Neural cell (in vitro differentiated cells): Measurements from ENCODE around the gene INPP5A. TPM values are rescaled to one million over a fixed set of nuclear protein-coding genes. Genes with fewer than 3 reads are reported as not detected.

Experiments
- H2AFZ ChIP-seq: fragments of 200-600, 300-800 bp; sonication (generic), shearing (Covaris generic); 2 replicates; pipeline ENCODE4 v1.6.0; 2014; ENCODE audit warnings: low read depth, mild to moderate bottlenecking, antibody characterized with exemption, low read length, moderate library complexity
- H3F3A ChIP-seq: fragments of 200-600 bp; shearing (Covaris generic); 2 replicates; pipeline ENCODE4 v1.6.1; 2016; ENCODE audit warnings: mild to moderate bottlenecking, moderate library complexity, mixed read lengths, antibody characterized with exemption, low read length; ENCODE audit not compliant: insufficient read depth, poor library complexity, severe bottlenecking
- H3K27ac ChIP-seq: fragments of 200-600, 300-800 bp; sonication (generic), shearing (Covaris generic); 2 replicates; pipeline ENCODE4 v1.5.1; 2014; ENCODE audit warnings: mild to moderate bottlenecking, low read length, moderate library complexity
- H3K27me3 ChIP-seq: fragments of 300-800, 200-600 bp; sonication (generic), shearing (Covaris generic); 2 replicates; pipeline ENCODE4 v1.6.0; 2014; ENCODE audit warnings: mild to moderate bottlenecking, low read depth, low read length, moderate library complexity; ENCODE audit not compliant: insufficient read depth
- H3K36me3 ChIP-seq: fragments of 300-800, 200-600 bp; sonication (generic), shearing (Covaris generic); 2 replicates; pipeline ENCODE4 v1.5.1; 2014; ENCODE audit warnings: mild to moderate bottlenecking, antibody characterized with exemption, low read length, moderate library complexity; ENCODE audit not compliant: insufficient read depth
- H3K4me2 ChIP-seq: fragments of 300-800, 200-600 bp; sonication (generic), shearing (Covaris generic); 2 replicates; pipeline ENCODE4 v1.6.0; 2014; ENCODE audit warnings: mild to moderate bottlenecking, low read length
- H3K4me3 ChIP-seq: fragments of 300-800, 200-600 bp; sonication (generic), shearing (Covaris generic); 2 replicates; pipeline ENCODE4 v1.5.1; 2014; ENCODE audit warnings: mild to moderate bottlenecking, low read length, moderate library complexity
- H3K79me2 ChIP-seq: fragments of 200-600 bp; shearing (Covaris generic); replicated peaks from 2 replicates; pipeline ENCODE4 v1.6.0; 2014; ENCODE audit warnings: mild to moderate bottlenecking, low read length, moderate library complexity; ENCODE audit not compliant: insufficient read depth
- H3K9ac ChIP-seq: fragments of 300-800, 200-600 bp; sonication (generic), shearing (Covaris generic); 2 replicates; pipeline ENCODE4 v1.6.1; 2016; ENCODE audit warnings: mild to moderate bottlenecking, low read length, mixed read lengths
- H3K9me2 ChIP-seq: fragments of 200-600 bp; shearing (Covaris generic); 2 replicates; pipeline ENCODE4 v1.6.1; 2016; ENCODE audit warnings: mild to moderate bottlenecking, low read length, mixed read lengths; ENCODE audit not compliant: insufficient read depth
- H3K9me3 ChIP-seq: fragments of 200-600, 300-800 bp; sonication (generic), shearing (Covaris generic); 2 replicates; pipeline ENCODE4 v1.6.1; 2016; ENCODE audit warnings: mild to moderate bottlenecking, mixed run types, low read length, moderate library complexity, mixed read lengths
- H4K20me1 ChIP-seq: fragments of 200-600 bp; shearing (Covaris generic); 2 replicates; pipeline ENCODE4 v1.6.1; 2016; ENCODE audit warnings: mild to moderate bottlenecking, mixed run types; ENCODE audit not compliant: insufficient read depth
- EP300 ChIP-seq: fragments of 450-650 bp; conservative IDR thresholded peaks from 2 replicates; pipeline ENCODE4 v1.6.1; 2014; ENCODE audit warnings: antibody characterized with exemption, mild to moderate bottlenecking, moderate library complexity; ENCODE audit not compliant: poor library complexity, severe bottlenecking
- EZH2 ChIP-seq: fragments of 200-600, 300-800 bp; shearing (Covaris generic), sonication (generic); IDR thresholded peaks from 2 replicates; pipeline ENCODE4 v1.6.1; 2014; ENCODE audit warnings: antibody characterized with exemption, low read length, borderline replicate concordance, mild to moderate bottlenecking; ENCODE audit not compliant: insufficient read depth, poor library complexity, severe bottlenecking
- MXI1 ChIP-seq: fragments of 450-650 bp; conservative IDR thresholded peaks from 2 replicates; pipeline ENCODE4 v1.6.1; 2014; ENCODE audit warnings: antibody characterized with exemption, mild to moderate bottlenecking; ENCODE audit not compliant: poor library complexity, severe bottlenecking
- POLR2AphosphoS5 ChIP-seq: IDR thresholded peaks from 2 replicates; pipeline ENCODE4 v1.6.1; 2012
- RAD21 ChIP-seq: fragments of 450-650 bp; conservative IDR thresholded peaks from 2 replicates; pipeline ENCODE4 v1.6.1; 2014; ENCODE audit warnings: antibody characterized with exemption, mild to moderate bottlenecking, moderate library complexity
- SMC3 ChIP-seq: fragments of 450-650 bp; conservative IDR thresholded peaks from 2 replicates; pipeline ENCODE4 v1.6.1; 2014; ENCODE audit warnings: antibody characterized with exemption, mild to moderate bottlenecking, moderate library complexity; ENCODE audit not compliant: poor library complexity
- TAF1 ChIP-seq: IDR thresholded peaks from 2 replicates; pipeline ENCODE4 v1.6.1; 2012; ENCODE audit warnings: low read depth
- polyA plus RNA-seq: library from polyadenylated mRNA; depleted of rRNA; stranded (reverse); fragments of >200 nt; gene quantifications from 2 replicates; pipeline ENCODE4 v1.2.3, GENCODE V29; 2014
- TF ChIP-seq, protein P1 (sequence below): IDR thresholded peaks from 2 replicates; pipeline ENCODE4 v1.6.1; 2012; ENCODE audit warnings: borderline replicate concordance
- TF ChIP-seq, protein P2 (sequence below): fragments of 450-650 bp; IDR thresholded peaks from 2 replicates; pipeline ENCODE4 v1.5.1; 2014; ENCODE audit warnings: antibody characterized with exemption, mild to moderate bottlenecking, moderate library complexity; ENCODE audit not compliant: poor library complexity, severe bottlenecking

The INPP5A gene
- polyA plus RNA-seq, 1 donor from 2014 or later: 48.8 TPM

DNA sequence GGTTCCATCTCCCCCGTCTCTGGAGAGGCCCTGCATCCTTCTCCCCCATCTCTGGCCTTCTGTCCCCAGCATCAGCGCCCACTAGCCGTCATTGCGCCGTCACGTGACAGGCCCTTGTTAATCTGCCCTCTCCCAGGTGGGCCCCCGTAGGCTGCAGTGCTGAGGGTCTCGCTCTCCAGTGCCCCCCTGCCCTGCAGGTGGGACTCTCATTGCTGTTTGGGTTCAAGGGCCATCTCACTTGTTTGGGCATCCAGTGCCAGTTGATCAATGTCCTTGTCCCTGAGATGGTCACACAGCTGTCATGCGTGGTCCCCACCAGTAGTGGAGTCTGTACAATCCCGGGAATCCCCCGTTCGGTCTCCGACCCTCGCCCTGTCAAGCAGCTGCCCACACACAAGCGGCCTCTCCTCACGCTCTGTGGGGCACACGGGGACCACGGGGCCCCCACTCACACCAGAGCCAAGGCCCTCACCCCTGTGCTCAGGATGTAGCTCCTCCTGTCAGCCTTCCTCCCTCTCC is 114.0 kb downstream of the INPP5A start:
- Histone ChIP-seq H3K9me3 (no peaks in the 10 kb centered on the region), H3K4me3 (no peak overlapping the region), H2AFZ (no peak overlapping the region), H3K9me2 (no peaks in the 10 kb centered on the region), H3K27me3 (no peaks in the 10 kb centered on the region), H3K27ac (no peak overlapping the region), H3K36me3 (no peaks in the 10 kb centered on the region), H3K9ac (no peak overlapping the region), H4K20me1 (no peaks in the 10 kb centered on the region), H3F3A (no peaks in the 10 kb centered on the region), H3K4me2 (no peak overlapping the region), H3K79me2 (no peaks in the 10 kb centered on the region)
- TF ChIP-seq POLR2AphosphoS5 (no peak), EP300 (no peak), SMC3 (no peak), EZH2 (no peak), MXI1 (no peak), RAD21 (no peak), TAF1 (no peak)
- TF ChIP-seq, protein P1, sequence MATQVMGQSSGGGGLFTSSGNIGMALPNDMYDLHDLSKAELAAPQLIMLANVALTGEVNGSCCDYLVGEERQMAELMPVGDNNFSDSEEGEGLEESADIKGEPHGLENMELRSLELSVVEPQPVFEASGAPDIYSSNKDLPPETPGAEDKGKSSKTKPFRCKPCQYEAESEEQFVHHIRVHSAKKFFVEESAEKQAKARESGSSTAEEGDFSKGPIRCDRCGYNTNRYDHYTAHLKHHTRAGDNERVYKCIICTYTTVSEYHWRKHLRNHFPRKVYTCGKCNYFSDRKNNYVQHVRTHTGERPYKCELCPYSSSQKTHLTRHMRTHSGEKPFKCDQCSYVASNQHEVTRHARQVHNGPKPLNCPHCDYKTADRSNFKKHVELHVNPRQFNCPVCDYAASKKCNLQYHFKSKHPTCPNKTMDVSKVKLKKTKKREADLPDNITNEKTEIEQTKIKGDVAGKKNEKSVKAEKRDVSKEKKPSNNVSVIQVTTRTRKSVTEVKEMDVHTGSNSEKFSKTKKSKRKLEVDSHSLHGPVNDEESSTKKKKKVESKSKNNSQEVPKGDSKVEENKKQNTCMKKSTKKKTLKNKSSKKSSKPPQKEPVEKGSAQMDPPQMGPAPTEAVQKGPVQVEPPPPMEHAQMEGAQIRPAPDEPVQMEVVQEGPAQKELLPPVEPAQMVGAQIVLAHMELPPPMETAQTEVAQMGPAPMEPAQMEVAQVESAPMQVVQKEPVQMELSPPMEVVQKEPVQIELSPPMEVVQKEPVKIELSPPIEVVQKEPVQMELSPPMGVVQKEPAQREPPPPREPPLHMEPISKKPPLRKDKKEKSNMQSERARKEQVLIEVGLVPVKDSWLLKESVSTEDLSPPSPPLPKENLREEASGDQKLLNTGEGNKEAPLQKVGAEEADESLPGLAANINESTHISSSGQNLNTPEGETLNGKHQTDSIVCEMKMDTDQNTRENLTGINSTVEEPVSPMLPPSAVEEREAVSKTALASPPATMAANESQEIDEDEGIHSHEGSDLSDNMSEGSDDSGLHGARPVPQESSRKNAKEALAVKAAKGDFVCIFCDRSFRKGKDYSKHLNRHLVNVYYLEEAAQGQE: no peak
- TF ChIP-seq, protein P2, sequence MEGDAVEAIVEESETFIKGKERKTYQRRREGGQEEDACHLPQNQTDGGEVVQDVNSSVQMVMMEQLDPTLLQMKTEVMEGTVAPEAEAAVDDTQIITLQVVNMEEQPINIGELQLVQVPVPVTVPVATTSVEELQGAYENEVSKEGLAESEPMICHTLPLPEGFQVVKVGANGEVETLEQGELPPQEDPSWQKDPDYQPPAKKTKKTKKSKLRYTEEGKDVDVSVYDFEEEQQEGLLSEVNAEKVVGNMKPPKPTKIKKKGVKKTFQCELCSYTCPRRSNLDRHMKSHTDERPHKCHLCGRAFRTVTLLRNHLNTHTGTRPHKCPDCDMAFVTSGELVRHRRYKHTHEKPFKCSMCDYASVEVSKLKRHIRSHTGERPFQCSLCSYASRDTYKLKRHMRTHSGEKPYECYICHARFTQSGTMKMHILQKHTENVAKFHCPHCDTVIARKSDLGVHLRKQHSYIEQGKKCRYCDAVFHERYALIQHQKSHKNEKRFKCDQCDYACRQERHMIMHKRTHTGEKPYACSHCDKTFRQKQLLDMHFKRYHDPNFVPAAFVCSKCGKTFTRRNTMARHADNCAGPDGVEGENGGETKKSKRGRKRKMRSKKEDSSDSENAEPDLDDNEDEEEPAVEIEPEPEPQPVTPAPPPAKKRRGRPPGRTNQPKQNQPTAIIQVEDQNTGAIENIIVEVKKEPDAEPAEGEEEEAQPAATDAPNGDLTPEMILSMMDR: no peak

- H3K27ac ChIP-seq: no peak overlapping the region
Observed at GRCh38 chr10:132652446-132652845, 114.9 kb downstream of the INPP5A start.

More at GRCh38 chr10:132652446-132652845, 114.9 kb downstream of the INPP5A start:
- H3K27me3 ChIP-seq: no peaks in the 10 kb centered on the region
- no peak overlapping the region for H3K4me3 ChIP-seq
- no peaks in the 10 kb centered on the region for H3K36me3 ChIP-seq
- H3K79me2 ChIP-seq: no peaks in the 10 kb centered on the region
- no peaks in the 10 kb centered on the region for H3F3A ChIP-seq
- no peak overlapping the region for H3K9ac ChIP-seq
- no peaks in the 10 kb centered on the region for H3K9me2 ChIP-seq
- no peaks in the 10 kb centered on the region for H4K20me1 ChIP-seq
- no peak overlapping the region for H2AFZ ChIP-seq
- H3K4me2 ChIP-seq: no peak overlapping the region
- H3K9me3 ChIP-seq: no peaks in the 10 kb centered on the region
- TF ChIP-seq POLR2AphosphoS5: no peak
- TF ChIP-seq RAD21: no peak
- TF ChIP-seq TAF1: no peak
- TF ChIP-seq SMC3: no peak
- TF ChIP-seq, protein P1: no peak
- TF ChIP-seq EP300: no peak
- TF ChIP-seq, protein P2: no peak
- TF ChIP-seq MXI1: no peak
- no peak for TF ChIP-seq EZH2
